NCI-H2081 (cell line): Measurements from ENCODE around the gene MUC6.
"Not testable (repeated sequence)": the region's sequence is repeated elsewhere in the genome, so short reads cannot be mapped to it uniquely, and the experiment has no call there.

Experiments
- DNase-seq, 2 experiments: peaks; one replicate each; lab custom pipeline; 2025; lab: John Stamatoyannopoulos, UW

The MUC6 gene

GRCh38 chr11:1024597-1025409 is 11.7 kb downstream of the MUC6 start:
- no peak for DNase-seq

- DNase-seq = no peak
These were observed 12.5 kb downstream of the MUC6 start for GRCh38 chr11:1023811-1024596.

- no peak for DNase-seq
These were observed 13.4 kb downstream of the MUC6 start for GRCh38 chr11:1022908-1023810.

GRCh38 chr11:1022411-1022810 is 14.1 kb downstream of the MUC6 start:
- DNase-seq = no peak

- no peak for DNase-seq
These were observed 16.2 kb downstream of the MUC6 start for GRCh38 chr11:1020211-1020905.

- no peak for DNase-seq
These were observed 17.1 kb downstream of the MUC6 start for GRCh38 chr11:1019321-1019910.

GRCh38 chr11:1018091-1018490 is 18.4 kb downstream of the MUC6 start:
- DNase-seq = no peak

GRCh38 chr11:1017269-1018005 is 19.1 kb downstream of the MUC6 start:
- no peak for DNase-seq

GRCh38 chr11:1016610-1017126 is 19.9 kb downstream of the MUC6 start:
- not testable (repeated sequence) for DNase-seq

GRCh38 chr11:1015826-1016545 is 20.5 kb downstream of the MUC6 start:
- DNase-seq = no peak

GRCh38 chr11:1015064-1015463 is 21.5 kb downstream of the MUC6 start:
- no peak for DNase-seq

- no peak for DNase-seq
These were observed 22.2 kb downstream of the MUC6 start for GRCh38 chr11:1014276-1014675.

- DNase-seq = no peak
These were observed 22.9 kb downstream of the MUC6 start for GRCh38 chr11:1013631-1013935.

- DNase-seq = peak; percentile 19 to 76
These were observed 23.5 kb downstream of the MUC6 start for GRCh38 chr11:1012740-1013630.

- DNase-seq = no peak
These were observed 24.2 kb downstream of the MUC6 start for GRCh38 chr11:1012291-1012690.

GRCh38 chr11:1011320-1011698 is 25.2 kb downstream of the MUC6 start:
- DNase-seq = peak in 1 of 2 experiments; percentile 16

- DNase-seq = no peak
These were observed 25.8 kb downstream of the MUC6 start for GRCh38 chr11:1010551-1011319.

- no peak for DNase-seq
These were observed 26.5 kb downstream of the MUC6 start for GRCh38 chr11:1009991-1010390.
